OCI-LY3 (cell line): Measurements from ENCODE around the gene EDN2.

ENCODE experiments used
- H2AFZ ChIP-seq: fragments of 200-600, 300-600 bp; shearing (Covaris generic); 2 replicates; pipeline ENCODE4 v1.6.0; 2014; ENCODE audit warnings: antibody characterized with exemption, low read depth, low read length
- H3K27ac ChIP-seq: fragments of 200-600, 300-600 bp; sonication (generic); 2 replicates; pipeline ENCODE4 v1.5.1; 2014; ENCODE audit warnings: mild to moderate bottlenecking, low read length, moderate library complexity, mixed read lengths
- H3K27me3 ChIP-seq: fragments of 200-600, 300-600 bp; sonication (generic); 2 replicates; pipeline ENCODE4 v1.6.1; 2014; ENCODE audit warnings: low read depth, low read length, mixed read lengths
- H3K36me3 ChIP-seq: fragments of 200-600, 300-600 bp; sonication (generic); replicated peaks from 2 replicates; pipeline ENCODE3; 2014; ENCODE audit warnings: low read depth, low read length, mixed read lengths
- H3K4me1 ChIP-seq: fragments of 300-600, 200-600 bp; sonication (generic); 2 replicates; pipeline ENCODE4 v1.6.1; 2014; ENCODE audit warnings: low read length, mixed read lengths
- H3K4me2 ChIP-seq: fragments of 200-600, 300-600 bp; sonication (generic); 2 replicates; pipeline ENCODE4 v1.6.1; 2014; ENCODE audit warnings: low read length, mixed read lengths
- H3K4me3 ChIP-seq: fragments of 300-600, 200-600 bp; sonication (generic); 2 replicates; pipeline ENCODE4 v1.5.1; 2014; ENCODE audit warnings: antibody characterized with exemption, mild to moderate bottlenecking, low read length, moderate library complexity
- H3K79me2 ChIP-seq: fragments of 300-600, 200-600 bp; shearing (Covaris generic); 2 replicates; pipeline ENCODE4 v1.6.1; 2014; ENCODE audit warnings: mild to moderate bottlenecking, low read length, mixed read lengths
- H3K9ac ChIP-seq: fragments of 300-600, 200-600 bp; shearing (Covaris generic); 2 replicates; pipeline ENCODE4 v1.6.0; 2014; ENCODE audit warnings: mild to moderate bottlenecking, low read length, moderate library complexity
- H3K9me3 ChIP-seq: fragments of 200-600, 300-600 bp; shearing (Covaris generic); 2 replicates; pipeline ENCODE4 v1.6.1; 2014; ENCODE audit warnings: low read length, mixed read lengths; ENCODE audit not compliant: insufficient read depth
- H4K20me1 ChIP-seq: fragments of 200-600, 300-600 bp; sonication (generic); 2 replicates; pipeline ENCODE4 v1.6.1; 2016; ENCODE audit warnings: low read length, mixed read lengths; ENCODE audit not compliant: insufficient read depth
- CTCF ChIP-seq: fragments of 200-600, 300-600 bp; sonication (generic); IDR thresholded peaks from 2 replicates; pipeline ENCODE4 v1.5.1; 2014; ENCODE audit warnings: antibody characterized with exemption, low read length, low read depth
- EZH2phosphoT487 ChIP-seq: fragments of 200-600 bp; shearing (Covaris generic); IDR thresholded peaks from 2 replicates; pipeline ENCODE4 v1.6.1; 2018; ENCODE audit warnings: antibody characterized with exemption, mixed run types, low read depth

The EDN2 gene

GRCh38 chr1:41526956-41527561 lies 42.6 kb upstream of the EDN2 start:
- no peak overlapping the region for H3K9ac ChIP-seq
- no peak overlapping the region for H3K4me2 ChIP-seq
- no peak overlapping the region for H3K4me3 ChIP-seq
- H3K79me2 ChIP-seq = peaks cover 19% of the 10 kb centered on the region
- H3K27ac ChIP-seq = no peak overlapping the region
- H3K36me3 ChIP-seq = peaks cover 18% of the 10 kb centered on the region
- H3K4me1 ChIP-seq = no peaks in the 10 kb centered on the region
- H3K27me3 ChIP-seq = no peaks in the 10 kb centered on the region
- H3K9me3 ChIP-seq = no peaks in the 10 kb centered on the region
- no peak overlapping the region for H2AFZ ChIP-seq
- H4K20me1 ChIP-seq = peaks cover 17% of the 10 kb centered on the region
- TF ChIP-seq CTCF (no peak), EZH2phosphoT487 (no peak)

- Histone ChIP-seq H4K20me1 (peaks cover 17% of the 10 kb centered on the region), H2AFZ (no peak overlapping the region), H3K27ac (no peak overlapping the region), H3K4me2 (no peak overlapping the region), H3K27me3 (no peaks in the 10 kb centered on the region), H3K36me3 (peaks cover 19% of the 10 kb centered on the region), H3K79me2 (peaks cover 19% of the 10 kb centered on the region), H3K9ac (no peak overlapping the region), H3K9me3 (no peaks in the 10 kb centered on the region), H3K4me1 (no peaks in the 10 kb centered on the region), H3K4me3 (no peak overlapping the region)
- TF ChIP-seq EZH2phosphoT487 (no peak), CTCF (no peak)
Measured at GRCh38 chr1:41525891-41526587, 41.6 kb upstream of the EDN2 start.

- Histone ChIP-seq H3K27me3 (no peaks in the 10 kb centered on the region), H3K9ac (no peak overlapping the region), H3K4me1 (no peaks in the 10 kb centered on the region), H3K36me3 (peaks cover 16% of the 10 kb centered on the region), H3K79me2 (peaks cover 11% of the 10 kb centered on the region; the same call in 1 of the 2 replicates), H3K27ac (no peak overlapping the region), H3K4me2 (no peak overlapping the region), H3K9me3 (no peaks in the 10 kb centered on the region), H4K20me1 (peaks cover 18% of the 10 kb centered on the region), H2AFZ (no peak overlapping the region), H3K4me3 (no peak overlapping the region)
- TF ChIP-seq EZH2phosphoT487 (no peak), CTCF (no peak)
Measured at GRCh38 chr1:41524676-41525675, 40.5 kb upstream of the EDN2 start.
